Loucy (cell line): ENCODE results near the gene MUC13.

Source experiments
- CTCF ChIP-seq: fragments of 200-600 bp; sonication (generic); conservative IDR thresholded peaks from 2 replicates; pipeline ENCODE4 v1.5.1; 2014; ENCODE audit warnings: mild to moderate bottlenecking, antibody characterized with exemption, low read length
- EZH2phosphoT487 ChIP-seq: fragments of 200-600 bp; IDR thresholded peaks from 2 replicates; pipeline ENCODE4 v1.6.1; 2018; ENCODE audit warnings: antibody characterized with exemption, mild to moderate bottlenecking, moderate library complexity, borderline replicate concordance

GRCh38 chr3:124886168-124887056, 48.1 kb downstream of the MUC13 start:
- TF ChIP-seq CTCF (no peak), EZH2phosphoT487 (no peak)
